Kidney (tissue), 14 donors: ENCODE measurements around the gene ZNF629. TPM values are rescaled to one million over a fixed set of nuclear protein-coding genes. Genes with fewer than 3 reads are reported as not detected.

Experiments used
- DNase-seq, 5 donors: peaks; one replicate each; pipeline ENCODE4 v3.0.0-alpha.2; 2013 to 2020
- FAIRE-seq: peaks from 2 replicates; lab custom pipeline; 2012; peaks lifted over from hg19 to GRCh38; lab: Jason Lieb, UNC
- H3K27ac ChIP-seq, 2 donors: one replicate each; pipeline ENCODE4 v1.7.0; 2013; ENCODE audit warnings: low read depth in 2 of 2, low read length in 2 of 2, inconsistent platforms in 1 of 2
- H3K27me3 ChIP-seq: one replicate; pipeline ENCODE4 v1.7.1; 2013; ENCODE audit warnings: low read length, inconsistent platforms; ENCODE audit not compliant: control insufficient read depth, insufficient read depth
- H3K36me3 ChIP-seq, 3 donors: one replicate each; pipeline versions ENCODE4 v1.7.0 to v1.7.1; 2013; ENCODE audit warnings: low read length in 3 of 3, control low read depth in 1 of 3, inconsistent platforms in 1 of 3; ENCODE audit not compliant: insufficient read depth in 3 of 3, control insufficient read depth in 2 of 3
- H3K4me1 ChIP-seq, 3 donors: one replicate each; pipeline versions ENCODE4 v1.7.0 to v1.7.1; 2013; ENCODE audit warnings: low read length in 3 of 3, inconsistent platforms in 1 of 3, low read depth in 1 of 3; ENCODE audit not compliant: control insufficient read depth in 2 of 3, insufficient read depth in 2 of 3
- H3K4me3 ChIP-seq, 3 donors: one replicate each; pipeline versions ENCODE4 v1.7.0 to v1.8.1; 2013; ENCODE audit warnings: low read length in 3 of 3, control low read depth in 1 of 3, inconsistent platforms in 1 of 3
- H3K9ac ChIP-seq, 3 donors: one replicate each; pipeline versions ENCODE4 v1.7.0 to v1.7.1; 2013; ENCODE audit warnings: low read length in 3 of 3, control low read depth in 1 of 3, inconsistent platforms in 1 of 3
- H3K9me3 ChIP-seq, 3 donors: one replicate each; pipeline versions ENCODE4 v1.7.0 to v1.7.1; 2013; ENCODE audit warnings: low read length in 3 of 3, control low read depth in 1 of 3, inconsistent platforms in 1 of 3; ENCODE audit not compliant: control insufficient read depth in 2 of 3, insufficient read depth in 1 of 3
- CTCF ChIP-seq: IDR thresholded peaks from 3 replicates; pipeline ENCODE4 v1.5.1; 2012; ENCODE audit warnings: mild to moderate bottlenecking, moderate library complexity, borderline replicate concordance; ENCODE audit not compliant: insufficient read depth; ENCODE audit errors: extremely low read depth
- intact Hi-C: fragments of 100-400 bp; cut with DNase I; formaldehyde crosslinking; loops from one replicate; pipeline ENCODE4 v1.11.1; 2022
- polyA plus RNA-seq: library from polyadenylated mRNA; stranded (reverse); fragments of 350-450 nt; fragmentation: Illumina TruSeq; extraction: RNeasy Lipid Tissue Mini Kit (QIAGEN cat#74804); gene quantifications from one replicate; pipeline ENCODE4 v1.2.3, GENCODE V29; 2014; ENCODE audit warnings: low read depth, low replicate concordance; ENCODE audit not compliant: insufficient read depth
- total RNA-seq: library from RNA; stranded (reverse); fragmentation: NEBNext Ultra II Directional; extraction: Animal tissue kit (Norgen Biotek cat#: 25700); gene quantifications from one replicate; pipeline ENCODE4 v1.2.1, GENCODE V29; 2021
- donor health status: control.
- donor health status: control.
- donor health status: control.
- donor health status: control.
- donor health status: control.
- donor health status: DM: yes; HTN: yes; CAD: no.
- donor health status: Normal renal cell carcinoma (clear cell type).

The ZNF629 gene
- total and polyA plus RNA-seq, 2 donors from 2014 or later, result 8.1 to 19.8 TPM

- DNase-seq (no peak), FAIRE-seq (no peak)
- H3K36me3 ChIP-seq, result peaks cover 0 to 9% (median 5%) of the 10 kb centered on the region in 3 donors
- H3K4me1 ChIP-seq, result peaks cover 0 to 10% (median 2%) of the 10 kb centered on the region in 3 donors
- no peaks in the 10 kb centered on the region for H3K27me3 ChIP-seq
- intact Hi-C loops, result no loop called here
- H3K27ac ChIP-seq, result no peak overlapping the region
- no peak overlapping the region for H3K9ac ChIP-seq
- H3K4me3 ChIP-seq, result no peak overlapping the region
- no peak for TF ChIP-seq CTCF
- no peaks in the 10 kb centered on the region for H3K9me3 ChIP-seq
Measured at GRCh38 chr16:30779596-30779995, 7.4 kb downstream of the ZNF629 start.

GRCh38 chr16:30778549-30779244, 8.3 kb downstream of the ZNF629 start:
- Histone ChIP-seq H3K36me3 (peaks cover 0 to 11% (median 5%) of the 10 kb centered on the region in 3 donors), H3K9me3 (no peaks in the 10 kb centered on the region), H3K27ac (no peak overlapping the region), H3K27me3 (no peaks in the 10 kb centered on the region), H3K9ac (no peak overlapping the region), H3K4me1 (peaks cover 0 to 10% (median 2%) of the 10 kb centered on the region in 3 donors), H3K4me3 (no peak overlapping the region)
- FAIRE-seq (no peak), DNase-seq (peak in 4 of 5 donors; percentile 33 to 65 (median 48))
- intact Hi-C loops, result no loop called here
- TF ChIP-seq CTCF, result no peak

GRCh38 chr16:30777591-30778297, 9.3 kb downstream of the ZNF629 start:
- Histone ChIP-seq H3K4me1 (peaks cover 0 to 10% (median 2%) of the 10 kb centered on the region in 3 donors), H3K9me3 (no peaks in the 10 kb centered on the region), H3K4me3 (no peak overlapping the region), H3K27ac (no peak overlapping the region), H3K9ac (no peak overlapping the region), H3K27me3 (no peaks in the 10 kb centered on the region), H3K36me3 (peaks cover 0 to 12% (median 4%) of the 10 kb centered on the region in 3 donors)
- TF ChIP-seq CTCF, result no peak
- DNase-seq, result peak in 4 of 5 donors; percentile 33 to 61 (median 44)
- intact Hi-C loops, result no loop called here
- FAIRE-seq, result no peak
